D341Med (cell line): ENCODE measurements around the gene SAMD14.

Experiments
- DNase-seq: peaks from one replicate; pipeline ENCODE4 v3.0.0; 2012; ENCODE audit warnings: low spot score

SAMD14 gene

GRCh38 chr17:50095626-50096037, 34.3 kb downstream of the SAMD14 start:
- DNase-seq, result no peak

- DNase-seq, result peak; percentile 74
These were observed 35.0 kb downstream of the SAMD14 start, which contains the start of gene PDK2 for GRCh38 chr17:50094753-50095619. PDK2 (plus strand) TSS chr17:50095351; CDS start chr17:50095436, 85 bp downstream.

GRCh38 chr17:50094243-50094752, 35.7 kb downstream of the SAMD14 start:
- peak; percentile 94 for DNase-seq

- DNase-seq, result no peak
These were observed 36.2 kb downstream of the SAMD14 start for GRCh38 chr17:50093807-50094206.

- DNase-seq, result no peak
These were observed 36.7 kb downstream of the SAMD14 start for GRCh38 chr17:50093246-50093645.

GRCh38 chr17:50091918-50092285, 38.1 kb downstream of the SAMD14 start:
- DNase-seq, result no peak

- DNase-seq, result no peak
These were observed 38.7 kb downstream of the SAMD14 start for GRCh38 chr17:50090971-50091917.

GRCh38 chr17:50090071-50090470, 39.9 kb downstream of the SAMD14 start:
- no peak for DNase-seq

GRCh38 chr17:50088952-50089825, 40.8 kb downstream of the SAMD14 start:
- DNase-seq, result no peak

GRCh38 chr17:50087912-50088405, 42.0 kb downstream of the SAMD14 start:
- DNase-seq, result no peak

- peak; percentile 92 for DNase-seq
These were observed 42.6 kb downstream of the SAMD14 start for GRCh38 chr17:50087246-50087911.

GRCh38 chr17:50081757-50082156, 48.2 kb downstream of the SAMD14 start:
- DNase-seq, result no peak

- no peak for DNase-seq
These were observed 49.1 kb downstream of the SAMD14 start for GRCh38 chr17:50080827-50081226.

- no peak for DNase-seq
These were observed 49.9 kb downstream of the SAMD14 start for GRCh38 chr17:50080096-50080480.

- DNase-seq, result peak; percentile 91
These were observed 50.4 kb downstream of the SAMD14 start for GRCh38 chr17:50079334-50080095.

GRCh38 chr17:50078430-50078829, 51.5 kb downstream of the SAMD14 start:
- no peak for DNase-seq

GRCh38 chr17:50076591-50077235, 53.2 kb downstream of the SAMD14 start:
- DNase-seq, result peak; percentile 83

- DNase-seq, result no peak
These were observed 53.8 kb downstream of the SAMD14 start for GRCh38 chr17:50076221-50076590.

GRCh38 chr17:50075446-50076032, 54.4 kb downstream of the SAMD14 start:
- DNase-seq, result no peak
